Keratinocyte (primary cell): Measurements from ENCODE around the gene FSIP2. TPM values are rescaled to one million over a fixed set of nuclear protein-coding genes. Genes with fewer than 3 reads are reported as not detected.

ENCODE experiments used
- DNase-seq: peaks from one replicate; pipeline ENCODE4 v3.0.0-alpha.2; 2011; ENCODE audit warnings: low read depth, missing footprints, low spot score
- FAIRE-seq: peaks from 2 replicates; lab custom pipeline; 2011; peaks lifted over from hg19 to GRCh38; lab: Jason Lieb, UNC
- H2AFZ ChIP-seq: 2 replicates; pipeline ENCODE4 v1.6.0; 2012; ENCODE audit warnings: low read length, control low read depth, inconsistent platforms; ENCODE audit not compliant: control insufficient read depth
- H3K27ac ChIP-seq: 2 replicates; pipeline ENCODE4 v1.5.1; 2011; ENCODE audit warnings: low read length; ENCODE audit not compliant: control insufficient read depth, insufficient read depth
- H3K27me3 ChIP-seq: 3 replicates; pipeline ENCODE4 v1.6.0; 2011; ENCODE audit warnings: low read length; ENCODE audit not compliant: control insufficient read depth, insufficient read depth; ENCODE audit errors: extremely low read depth
- H3K36me3 ChIP-seq, 2 experiments: 2 replicates in 1 of 2; 3 replicates in 1 of 2; pipeline ENCODE4 v1.5.1; 2011; ENCODE audit warnings: low read length in 2 of 2, mild to moderate bottlenecking in 1 of 2; ENCODE audit not compliant: control insufficient read depth in 2 of 2, insufficient read depth in 2 of 2; ENCODE audit errors: extremely low read depth in 1 of 2
- H3K4me1 ChIP-seq: 3 replicates; pipeline ENCODE4 v1.5.1; 2011; ENCODE audit warnings: low read length; ENCODE audit not compliant: control insufficient read depth, insufficient read depth; ENCODE audit errors: extremely low read depth
- H3K4me2 ChIP-seq: 3 replicates; pipeline ENCODE4 v1.6.0; 2011; ENCODE audit warnings: low read depth, low read length; ENCODE audit not compliant: control insufficient read depth, insufficient read depth; ENCODE audit errors: extremely low read depth
- H3K4me3 ChIP-seq, 3 experiments: fragments of 200-600 bp in 1 of 3; sonication (generic) in 1 of 3; 2 replicates in 2 of 3; 3 replicates in 1 of 3; pipeline ENCODE4 v1.5.1; 2011 to 2016; ENCODE audit warnings: low read length in 3 of 3, mild to moderate bottlenecking in 3 of 3, control low read depth in 2 of 3, inconsistent platforms in 1 of 3, low read depth in 1 of 3, mixed read lengths in 1 of 3, mixed run types in 1 of 3, moderate library complexity in 1 of 3; ENCODE audit not compliant: control insufficient read depth in 2 of 3, insufficient read depth in 2 of 3; ENCODE audit errors: extremely low read depth in 1 of 3
- H3K79me2 ChIP-seq: 2 replicates; pipeline ENCODE4 v1.6.0; 2012; ENCODE audit warnings: low read length; ENCODE audit not compliant: control insufficient read depth, insufficient read depth
- H3K9ac ChIP-seq: 3 replicates; pipeline ENCODE4 v1.6.0; 2011; ENCODE audit warnings: low read length; ENCODE audit not compliant: control insufficient read depth, insufficient read depth; ENCODE audit errors: extremely low read depth
- H3K9me1 ChIP-seq: 3 replicates; pipeline ENCODE4 v1.6.0; 2011; ENCODE audit warnings: low read length; ENCODE audit not compliant: control insufficient read depth, insufficient read depth; ENCODE audit errors: extremely low read depth
- H3K9me3 ChIP-seq: 2 replicates; pipeline ENCODE4 v1.5.1; 2012; ENCODE audit warnings: low read depth, low read length; ENCODE audit not compliant: control insufficient read depth
- H4K20me1 ChIP-seq: 3 replicates; pipeline ENCODE4 v1.6.0; 2011; ENCODE audit warnings: low read length; ENCODE audit not compliant: control insufficient read depth, insufficient read depth; ENCODE audit errors: extremely low read depth
- CTCF ChIP-seq, 3 experiments: IDR thresholded peaks in 1 of 3; conservative IDR thresholded peaks in 1 of 3; optimal IDR thresholded peaks in 1 of 3; 2 replicates in 2 of 3; 3 replicates in 1 of 3; pipeline versions ENCODE3 to v1.5.1; 2011; ENCODE audit warnings: low read length in 3 of 3, mild to moderate bottlenecking in 3 of 3, moderate library complexity in 2 of 3, control low read depth in 1 of 3, inconsistent platforms in 1 of 3; ENCODE audit not compliant: insufficient read depth in 2 of 3; ENCODE audit errors: extremely low read depth in 1 of 3
- EZH2 ChIP-seq: IDR thresholded peaks from one replicate; pipeline ENCODE4 v1.6.1; 2012; ENCODE audit warnings: inconsistent platforms, mild to moderate bottlenecking, low read length, moderate library complexity
- dilution Hi-C: fragments of 300-500 bp; cut with MboI; formaldehyde crosslinking; loops from one replicate; pipeline ENCODE4 v1.7.0; 2020; ENCODE audit warnings: low sequenced_read_pairs; ENCODE audit not compliant: extremely low pct_ligation_motif_present
- polyA plus RNA-seq, 5 experiments: library from polyadenylated mRNA; depleted of rRNA in 3 of 5; stranded (reverse) in 3 of 5; stranded (forward) in 1 of 5; unstranded in 1 of 5; fragments of >200 nt; gene quantifications; 1 replicate in 1 of 5; 2 replicates in 3 of 5; 3 replicates in 1 of 5; pipeline versions ENCODE4 v1.2.1 to v1.2.3, GENCODE V29; 2011 to 2012; ENCODE audit warnings: missing spikeins in 2 of 5, low read depth in 1 of 5, low replicate concordance in 1 of 5

Gene FSIP2
- polyA plus RNA-seq, 1 donor (not counting 4 experiments of a cell fraction or from before 2014, with no cell fraction given) = 0.38 TPM

GRCh38 chr2:185821467-185821866, 82.9 kb downstream of the FSIP2 start:
- FAIRE-seq = no peak
- dilution Hi-C loops = no loop called here
- TF ChIP-seq CTCF (optimal IDR thresholded peaks at IDR 0.05 in 1 of 3, IDR thresholded peaks at IDR 0.05 in 1 of 3, conservative IDR thresholded peaks at IDR 0.05 in 1 of 3; ENCODE audit: extremely low read depth in 1 of 3, insufficient read depth in 2 of 3, low read length in 3 of 3) (no peak), EZH2 (no peak)

GRCh38 chr2:185823773-185824172, 85.2 kb downstream of the FSIP2 start:
- Histone ChIP-seq H4K20me1 (no peaks in the 10 kb centered on the region), H3K79me2 (no peaks in the 10 kb centered on the region), H3K4me3 (no peak overlapping the region), H2AFZ (no peak overlapping the region), H3K4me2 (no peak overlapping the region), H3K9me3 (no peaks in the 10 kb centered on the region), H3K9ac (no peak overlapping the region), H3K4me1 (no peaks in the 10 kb centered on the region), H3K27ac (no peak overlapping the region), H3K27me3 (no peaks in the 10 kb centered on the region), H3K36me3 (no peaks in the 10 kb centered on the region), H3K9me1 (no peaks in the 10 kb centered on the region)
- no peak for DNase-seq
- dilution Hi-C loops = no loop called here
- FAIRE-seq = no peak
- TF ChIP-seq CTCF (optimal IDR thresholded peaks at IDR 0.05 in 1 of 3, IDR thresholded peaks at IDR 0.05 in 1 of 3, conservative IDR thresholded peaks at IDR 0.05 in 1 of 3; ENCODE audit: extremely low read depth in 1 of 3, insufficient read depth in 2 of 3, low read length in 3 of 3) = no peak

More at GRCh38 chr2:185821467-185821866, 82.9 kb downstream of the FSIP2 start:
- no peaks in the 10 kb centered on the region for H3K9me1 ChIP-seq
- H2AFZ ChIP-seq = no peak overlapping the region
- H3K9me3 ChIP-seq = no peaks in the 10 kb centered on the region
- no peak overlapping the region for H3K4me3 ChIP-seq
- H3K4me2 ChIP-seq = no peak overlapping the region
- H3K9ac ChIP-seq = no peak overlapping the region
- no peaks in the 10 kb centered on the region for H4K20me1 ChIP-seq
- no peaks in the 10 kb centered on the region for H3K4me1 ChIP-seq
- DNase-seq = no peak
- no peaks in the 10 kb centered on the region for H3K27me3 ChIP-seq
- no peaks in the 10 kb centered on the region for H3K79me2 ChIP-seq
- H3K36me3 ChIP-seq = no peaks in the 10 kb centered on the region
- no peak overlapping the region for H3K27ac ChIP-seq
